HepG2 (cell line): ENCODE data around the gene SYAP1. TPM values are rescaled to one million over a fixed set of nuclear protein-coding genes. Genes with fewer than 3 reads are reported as not detected.

ENCODE experiments used
- ATAC-seq: fragments of 200-7000 bp; cut with Tn5 transposase; 3 replicates; pipeline ENCODE4 v1.9.1; 2020; ENCODE audit warnings: mild to moderate bottlenecking, moderate library complexity
- BruUV-seq: library from RNA; stranded (reverse); fragments of 400-500 nt; replicated peaks from 2 replicates; lab custom pipeline; 2021; lab: Mats Ljungman, UMichigan
- CTCF ChIA-PET: fragments of 300-600 bp; formaldehyde crosslinking; extraction: SDS; loops from one replicate; lab custom pipeline; 2021; ENCODE audit warnings: low total read pairs, inconsistent platforms, low intra/inter-chr PET ratio; lab: Yijun Ruan, JAX
- POLR2A ChIA-PET: fragments of 350-600 bp; sonication (Branson Sonifier 250); formaldehyde crosslinking; loops from one replicate; lab custom pipeline; 2020; ENCODE audit warnings: antibody characterized with exemption, inconsistent platforms; lab: Yijun Ruan, JAX
- DNase-seq: peaks from one replicate; pipeline ENCODE4 v3.0.0-alpha.2; 2015; ENCODE audit warnings: low spot score
- FAIRE-seq: peaks from 3 replicates; lab custom pipeline; 2011; peaks lifted over from hg19 to GRCh38; lab: Jason Lieb, UNC
- H2AFZ ChIP-seq: one replicate; pipeline ENCODE4 v1.6.1; 2011; ENCODE audit warnings: low read length, inconsistent platforms
- H3K27ac ChIP-seq: fragments of 300-600 bp; 3 replicates; pipeline ENCODE4 v1.8.0; 2011; ENCODE audit warnings: mixed run types, mild to moderate bottlenecking, mixed read lengths, low read length, inconsistent platforms; ENCODE audit not compliant: insufficient read depth; ENCODE audit errors: extremely low read length
- H3K27me3 ChIP-seq, 2 experiments: fragments of 200-600 bp in 1 of 2; 2 replicates in 1 of 2; 3 replicates in 1 of 2; pipeline versions ENCODE4 v1.6.0 to v1.8.0; 2011; ENCODE audit warnings: low read length in 2 of 2, mild to moderate bottlenecking in 2 of 2, moderate library complexity in 2 of 2, inconsistent platforms in 1 of 2; ENCODE audit not compliant: insufficient read depth in 2 of 2, control insufficient read depth in 1 of 2
- H3K36me3 ChIP-seq, 2 experiments: fragments of 200-600 bp in 1 of 2; replicated peaks in 1 of 2; 2 replicates in 1 of 2; 3 replicates in 1 of 2; pipeline versions ENCODE4 v1.5.1 to v1.8.0; 2011; ENCODE audit warnings: low read length in 2 of 2, inconsistent platforms in 1 of 2; ENCODE audit not compliant: insufficient read depth in 2 of 2, control insufficient read depth in 1 of 2
- H3K4me1 ChIP-seq: 2 replicates; pipeline ENCODE4 v1.5.1; 2012; ENCODE audit warnings: low read length, inconsistent platforms; ENCODE audit not compliant: insufficient read depth
- H3K4me2 ChIP-seq: 2 replicates; pipeline ENCODE4 v1.6.0; 2011; ENCODE audit warnings: low read depth, low read length, inconsistent platforms
- H3K4me3 ChIP-seq, 3 experiments: fragments of 200-600 bp in 1 of 3; sonication (generic), shearing (Covaris generic) in 1 of 3; replicated peaks in 1 of 3; 2 replicates each; pipeline ENCODE4 v1.5.1; 2011 to 2016; ENCODE audit warnings: low read length in 3 of 3, inconsistent platforms in 2 of 3, low read depth in 2 of 3, mild to moderate bottlenecking in 2 of 3, control low read depth in 1 of 3, mixed read lengths in 1 of 3; ENCODE audit not compliant: insufficient read depth in 1 of 3
- H3K79me2 ChIP-seq: one replicate; pipeline ENCODE4 v1.6.1; 2011; ENCODE audit warnings: low read length, inconsistent platforms; ENCODE audit not compliant: insufficient read depth
- H3K9ac ChIP-seq: 2 replicates; pipeline ENCODE4 v1.6.0; 2011; ENCODE audit warnings: mild to moderate bottlenecking, low read depth, low read length, inconsistent platforms; ENCODE audit not compliant: insufficient read depth
- H3K9me3 ChIP-seq: 2 replicates; pipeline ENCODE4 v1.5.1; 2012; ENCODE audit warnings: mild to moderate bottlenecking, low read length
- H4K20me1 ChIP-seq: 2 replicates; pipeline ENCODE4 v1.6.0; 2011; ENCODE audit warnings: inconsistent platforms, mild to moderate bottlenecking, low read length, moderate library complexity; ENCODE audit not compliant: insufficient read depth
- IRX3 ChIP-seq: sonication (generic); formaldehyde crosslinking; IDR thresholded peaks from 2 replicates; pipeline ENCODE4 v1.8.1; 2023; ENCODE audit warnings: mild to moderate bottlenecking, low read depth, missing genetic modification reagents, borderline replicate concordance
- MIER3 ChIP-seq: IDR thresholded peaks from 2 replicates; pipeline ENCODE4 v1.6.1; 2016; ENCODE audit warnings: missing compliant biosample characterization, borderline replicate concordance
- MLLT10 ChIP-seq: sonication (generic); formaldehyde crosslinking; IDR thresholded peaks from 2 replicates; pipeline ENCODE4 v1.4.0; 2020; ENCODE audit warnings: missing genetic modification reagents
- POGZ ChIP-seq: sonication (generic); formaldehyde crosslinking; IDR thresholded peaks from 2 replicates; pipeline ENCODE4 v1.4.0; 2020; ENCODE audit warnings: mild to moderate bottlenecking, missing genetic modification reagents
- SP4 ChIP-seq: sonication (generic); formaldehyde crosslinking; IDR thresholded peaks from 2 replicates; pipeline ENCODE4 v1.8.1; 2023; ENCODE audit warnings: mild to moderate bottlenecking, missing genetic modification reagents
- TOE1 ChIP-seq: sonication (generic); formaldehyde crosslinking; IDR thresholded peaks from 2 replicates; pipeline ENCODE4 v1.4.0; 2020; ENCODE audit warnings: mild to moderate bottlenecking, missing genetic modification reagents
- ZNF143 ChIP-seq: sonication (generic); formaldehyde crosslinking; IDR thresholded peaks from 2 replicates; pipeline ENCODE4 v1.4.0; 2020; ENCODE audit warnings: missing genetic modification reagents
- ZNF441 ChIP-seq: sonication (generic); formaldehyde crosslinking; IDR thresholded peaks from 2 replicates; pipeline ENCODE4 v1.7.0; 2021; ENCODE audit warnings: missing genetic modification reagents, borderline replicate concordance
- WGBS: methylation state at CpG from one replicate; pipeline ENCODE4 v1.1.6; 2017; ENCODE audit warnings: low lambda C conversion rate; 5-methylcytosine and 5-hydroxymethylcytosine counted together
- in situ Hi-C: cut with HindIII; loops from 2 replicates; pipeline ENCODE4 v1.10.0; 2017; ENCODE audit warnings: low pct_unique_long_range_greater_than_20kb; ENCODE audit not compliant: extremely low pct_ligation_motif_present
- intact Hi-C: fragments of 100-400 bp; cut with micrococcal nuclease; formaldehyde crosslinking; loops from one replicate; pipeline ENCODE4 v1.10.0; 2022; ENCODE audit not compliant: unreplicated experiment
- polyA plus RNA-seq, 8 experiments: library from polyadenylated mRNA; depleted of rRNA in 3 of 8; stranded (reverse) in 7 of 8; unstranded in 1 of 8; fragments of >200 nt; fragmentation: Illumina TruSeq in 4 of 8; extraction: Trizol in 4 of 8; gene quantifications; 2 replicates each; pipeline versions ENCODE4 v1.2.1 to v1.2.3, GENCODE V29; 2011 to 2016; ENCODE audit warnings: low read depth in 4 of 8, missing spikeins in 1 of 8, mixed read lengths in 1 of 8; ENCODE audit not compliant: insufficient read depth in 1 of 8
- total RNA-seq, 5 experiments: library from RNA; depleted of rRNA; stranded (reverse); fragments of >200 nt; fragmentation: Illumina TruSeq; extraction: Trizol; gene quantifications; 2 replicates each; pipeline ENCODE4 v1.2.3, GENCODE V29; 2016; ENCODE audit warnings: low read depth in 1 of 5

Gene SYAP1
- total and polyA plus RNA-seq, 2 of the 13 experiments (the other 11 are each of a cell fraction or from before 2014, with no cell fraction given) = 4.9 to 18.5 TPM

DNA sequence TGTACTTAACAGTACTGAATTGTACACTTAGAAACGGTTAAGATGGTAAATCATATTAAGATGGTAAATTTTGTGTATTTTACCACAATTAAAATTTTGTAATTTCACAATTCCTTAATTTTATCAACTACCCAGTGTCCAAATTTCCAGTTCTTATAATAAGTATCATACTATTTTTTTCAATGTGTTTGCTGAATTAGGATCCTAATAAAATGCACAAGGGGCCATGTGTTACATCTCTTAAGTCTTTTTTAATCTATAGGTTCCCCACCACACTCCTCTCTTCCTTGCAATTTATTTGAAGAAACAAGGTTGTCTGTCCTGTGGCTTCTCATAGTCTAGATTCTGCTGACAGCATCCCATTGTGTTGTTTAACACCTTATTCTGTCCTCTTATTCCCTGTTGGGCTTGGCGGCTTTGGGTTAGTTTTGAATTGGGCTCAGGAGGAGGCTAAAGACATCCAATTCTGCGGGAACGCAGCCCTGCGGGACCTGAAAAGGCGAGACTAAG is 533 bp upstream of the SYAP1 start:
- ATAC-seq (no peak), FAIRE-seq (no peak)
- intact Hi-C loops = loop anchor here (10.0 kb wide), 2 partner anchors 66 to 1844 kb away; partner anchors contain the start of genes FANCB, MOSPD2 and TXLNG

DNA sequence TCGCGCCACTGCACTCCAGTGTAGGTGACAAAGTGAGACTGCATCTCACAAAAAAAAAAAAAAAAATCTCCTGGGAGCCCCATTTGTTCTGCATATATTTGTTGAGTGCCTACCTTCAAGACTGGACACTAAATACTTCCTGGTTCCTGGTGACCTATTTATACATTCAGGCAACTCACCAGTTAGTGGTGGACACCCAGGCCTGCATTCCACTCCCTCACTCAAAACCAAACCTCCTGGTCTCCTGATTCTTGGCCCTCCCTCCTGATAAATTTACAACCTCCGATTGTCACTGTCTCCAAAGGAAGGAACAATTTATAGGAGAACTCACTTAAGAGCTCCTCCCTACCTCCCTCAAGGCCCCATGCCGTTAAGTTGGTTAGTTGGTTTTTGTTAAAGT is 3.1 kb downstream of the SYAP1 start:
- POLR2A ChIA-PET = interaction anchor here (1.2 to 1.4 kb wide), 3 partner anchors 9 to 49 kb away, joined by 3 read pairs; partner anchors contain the start of gene CTPS2
- TF ChIP-seq IRX3 (no peak), ZNF143 (CRISPR knock-in tag) (no peak), MIER3 (CRISPR knock-in tag) (no peak)
- Histone ChIP-seq H3K4me1 (peaks cover 54% of the 10 kb centered on the region), H3K4me2 (0 out of 2 replicates have a peak overlapping the region, but pooled peaks have one; percentile 32), H3K27me3 (no peaks in the 10 kb centered on the region; a peak in 1 of 5 replicates), H3K9me3 (no peaks in the 10 kb centered on the region), H4K20me1 (no peaks in the 10 kb centered on the region), H2AFZ (no peak overlapping the region), H3K36me3 (no peaks in the 10 kb centered on the region), H3K4me3 (no peak overlapping the region; a peak in 1 of 6 replicates), H3K9ac (no peak overlapping the region), H3K79me2 (peaks cover 48% of the 10 kb centered on the region), H3K27ac (no peak overlapping the region)
- DNase-seq = no peak
- CTCF ChIA-PET = no interaction called here
- FAIRE-seq = no peak
- intact Hi-C loops = no loop called here
- BruUV-seq = no TSS peak
- no peak for ATAC-seq
- in situ Hi-C loops = no loop called here
- 81% methylated on average over 4 of the region's 4 CpGs for WGBS

More for the DNA sequence above, 533 bp upstream of the SYAP1 start:
- Histone ChIP-seq H3K27ac (peak overlapping the region; percentile 98), H3K27me3 (no peaks in the 10 kb centered on the region; a peak in 1 of 5 replicates), H4K20me1 (no peaks in the 10 kb centered on the region), H3K4me2 (peak overlapping the region; percentile 95), H2AFZ (no peak overlapping the region), H3K9ac (peak overlapping the region; percentile 86), H3K9me3 (no peaks in the 10 kb centered on the region), H3K36me3 (no peaks in the 10 kb centered on the region), H3K79me2 (peaks cover 31% of the 10 kb centered on the region), H3K4me3 (peak overlapping the region; percentile 53 to 87 (median 59)), H3K4me1 (peaks cover 35% of the 10 kb centered on the region)
- WGBS = 14% methylated on average over 5 of the region's 6 CpGs
- ChIA-PET POLR2A (interaction anchor here (0.7 to 2.2 kb wide), 16 partner anchors 8 to 929 kb away, joined by 3 to 72 read pairs (median 5); partner anchors contain the start of gene TXLNG), CTCF (no interaction called here)
- in situ Hi-C loops = no loop called here
- DNase-seq = no peak
- TF ChIP-seq SP4 = no peak
- TF ChIP-seq ZNF441 (CRISPR knock-in tag) = no peak
- TF ChIP-seq MLLT10 (CRISPR knock-in tag) = no peak
- TF ChIP-seq POGZ (CRISPR knock-in tag) = no peak
- TF ChIP-seq TOE1 (CRISPR knock-in tag) = no peak
- BruUV-seq = TSS peak; percentile 100
